SK-N-SH (cell line): ENCODE measurements around the gene CDK14. TPM values are rescaled to one million over a fixed set of nuclear protein-coding genes. Genes with fewer than 3 reads are reported as not detected.

Experiments
- CTCF ChIA-PET: fragments of 300-600, 350-600 bp; formaldehyde crosslinking; extraction: SDS; loops from one replicate; lab custom pipeline; 2021; lab: Yijun Ruan, JAX
- POLR2A ChIA-PET: fragments of 350-600 bp; sonication (Branson Sonifier 250); formaldehyde crosslinking; extraction: SDS; loops from one replicate; lab custom pipeline; 2020; ENCODE audit warnings: antibody characterized with exemption, inconsistent platforms; lab: Yijun Ruan, JAX
- DNase-seq: peaks from one replicate; pipeline ENCODE4 v3.0.0; 2012
- H2AFZ ChIP-seq: fragments of 200-600 bp; sonication (generic); 2 replicates; pipeline ENCODE4 v1.8.1; 2016; ENCODE audit warnings: antibody characterized with exemption, mild to moderate bottlenecking, low read depth
- H3F3A ChIP-seq: fragments of 200-600 bp; sonication (generic); replicated peaks from 2 replicates; pipeline ENCODE3; 2016; ENCODE audit warnings: antibody characterized with exemption, mild to moderate bottlenecking; ENCODE audit not compliant: insufficient read depth
- H3K27ac ChIP-seq, 2 experiments: fragments of 200-500 bp in 1 of 2; fragments of 200-600 bp in 1 of 2; sonication (Bioruptor generic) in 1 of 2; sonication (generic), shearing (Covaris generic) in 1 of 2; 2 replicates each; pipeline versions ENCODE4 v1.5.1 to v1.6.1; 2014 to 2016; ENCODE audit warnings: low read depth in 2 of 2, inconsistent platforms in 1 of 2, low read length in 1 of 2, mild to moderate bottlenecking in 1 of 2, mixed read lengths in 1 of 2
- H3K27me3 ChIP-seq: fragments of 200-600 bp; sonication (generic), shearing (Covaris generic); 2 replicates; pipeline ENCODE4 v1.6.1; 2016; ENCODE audit warnings: mixed run types; ENCODE audit not compliant: insufficient read depth
- H3K36me3 ChIP-seq, 2 experiments: fragments of 200-500 bp in 1 of 2; fragments of 200-600 bp in 1 of 2; sonication (Bioruptor generic) in 1 of 2; sonication (generic) in 1 of 2; replicated peaks in 1 of 2; 2 replicates each; pipeline versions ENCODE3 to v1.5.1; 2014 to 2016; ENCODE audit warnings: low read length in 1 of 2, mild to moderate bottlenecking in 1 of 2; ENCODE audit not compliant: insufficient read depth in 2 of 2, control insufficient read depth in 1 of 2
- H3K4me1 ChIP-seq, 2 experiments: fragments of 200-500 bp in 1 of 2; fragments of 200-600 bp in 1 of 2; sonication (Bioruptor generic) in 1 of 2; sonication (generic), shearing (Covaris generic) in 1 of 2; 2 replicates each; pipeline versions ENCODE4 v1.5.1 to v1.6.1; 2014 to 2016; ENCODE audit warnings: low read depth in 1 of 2, low read length in 1 of 2, mixed run types in 1 of 2; ENCODE audit not compliant: insufficient read depth in 2 of 2, control insufficient read depth in 1 of 2
- H3K4me2 ChIP-seq: fragments of 200-600 bp; sonication (generic), shearing (Covaris generic); 2 replicates; pipeline ENCODE4 v1.6.1; 2017; ENCODE audit warnings: mixed run types
- H3K4me3 ChIP-seq, 2 experiments: fragments of 200-500 bp in 1 of 2; fragments of 200-600 bp in 1 of 2; sonication (Bioruptor generic) in 1 of 2; sonication (generic), shearing (Covaris generic) in 1 of 2; 2 replicates each; pipeline versions ENCODE4 v1.5.1 to v1.8.1; 2014 to 2016; ENCODE audit warnings: low read depth in 2 of 2, inconsistent platforms in 1 of 2, low read length in 1 of 2, mild to moderate bottlenecking in 1 of 2, mixed read lengths in 1 of 2, moderate library complexity in 1 of 2
- H3K79me2 ChIP-seq: fragments of 200-600 bp; sonication (generic); 2 replicates; pipeline ENCODE4 v1.8.1; 2017; ENCODE audit warnings: mild to moderate bottlenecking; ENCODE audit not compliant: insufficient read depth
- H3K9ac ChIP-seq: fragments of 200-600 bp; sonication (generic); 2 replicates; pipeline ENCODE4 v1.6.1; 2017; ENCODE audit warnings: mixed run types
- H3K9me2 ChIP-seq: fragments of 200-600 bp; sonication (generic); 2 replicates; pipeline ENCODE4 v1.6.1; 2017; ENCODE audit warnings: mixed run types
- H3K9me3 ChIP-seq: fragments of 200-600 bp; sonication (generic); 2 replicates; pipeline ENCODE4 v1.6.1; 2017; ENCODE audit warnings: mixed run types, mild to moderate bottlenecking, moderate library complexity
- H4K20me1 ChIP-seq: fragments of 200-600 bp; sonication (generic); 2 replicates; pipeline ENCODE4 v1.6.1; 2017; ENCODE audit warnings: mild to moderate bottlenecking, mixed run types; ENCODE audit not compliant: insufficient read depth
- CHD2 ChIP-seq: fragments of 150-350 bp; IDR thresholded peaks from 2 replicates; pipeline ENCODE4 v1.6.1; 2018; ENCODE audit warnings: low read length; ENCODE audit not compliant: partially characterized antibody
- CTCF ChIP-seq: fragments of 200-600 bp; sonication (generic); IDR thresholded peaks from 2 replicates; pipeline ENCODE4 v1.6.1; 2017; ENCODE audit warnings: antibody characterized with exemption, mild to moderate bottlenecking, moderate library complexity
- ELF1 ChIP-seq: IDR thresholded peaks from 2 replicates; pipeline ENCODE4 v1.4.0; 2012
- EP300 ChIP-seq, 2 experiments: IDR thresholded peaks; 2 replicates each; pipeline versions ENCODE4 v1.4.0 to v1.6.1; 2012; ENCODE audit warnings: borderline replicate concordance in 1 of 2, low read depth in 1 of 2, low read length in 1 of 2
- FOSL2 ChIP-seq: IDR thresholded peaks from 2 replicates; pipeline ENCODE4 v1.4.0; 2012; ENCODE audit warnings: low read depth, mild to moderate bottlenecking, moderate library complexity, borderline replicate concordance
- FOXJ3 ChIP-seq: sonication (generic); formaldehyde crosslinking; IDR thresholded peaks from 2 replicates; pipeline ENCODE4 v1.5.1; 2020; ENCODE audit warnings: mild to moderate bottlenecking, missing genetic modification reagents
- FOXM1 ChIP-seq: IDR thresholded peaks from 2 replicates; pipeline ENCODE4 v1.4.0; 2012; ENCODE audit warnings: low read depth, mild to moderate bottlenecking
- GABPA ChIP-seq: IDR thresholded peaks from 2 replicates; pipeline ENCODE4 v1.4.0; 2012; ENCODE audit warnings: low read depth, mild to moderate bottlenecking
- GATA2 ChIP-seq: sonication (generic); formaldehyde crosslinking; IDR thresholded peaks from 2 replicates; pipeline ENCODE4 v1.5.0; 2020; ENCODE audit warnings: mild to moderate bottlenecking, missing genetic modification reagents
- MXI1 ChIP-seq: IDR thresholded peaks from 2 replicates; pipeline ENCODE4 v1.6.1; 2012; ENCODE audit warnings: mild to moderate bottlenecking, low read depth, low read length, improper control_type of control experiment
- NFIC ChIP-seq: IDR thresholded peaks from 2 replicates; pipeline ENCODE4 v1.4.0; 2012; ENCODE audit warnings: borderline replicate concordance
- NRF1 ChIP-seq: IDR thresholded peaks from 2 replicates; pipeline ENCODE4 v1.6.1; 2012; ENCODE audit warnings: low read depth, mild to moderate bottlenecking, low read length
- PBX3 ChIP-seq: IDR thresholded peaks from 2 replicates; pipeline ENCODE4; 2012
- RAD21 ChIP-seq: IDR thresholded peaks from 2 replicates; pipeline ENCODE4 v1.6.1; 2012; ENCODE audit warnings: mild to moderate bottlenecking, low read length
- RCOR1 ChIP-seq: fragments of 150-350 bp; IDR thresholded peaks from 2 replicates; pipeline ENCODE4 v1.6.1; 2017; ENCODE audit warnings: antibody characterized with exemption, low read length
- SIN3A ChIP-seq: IDR thresholded peaks from 2 replicates; pipeline ENCODE4 v1.6.1; 2012; ENCODE audit warnings: low read depth, mild to moderate bottlenecking, low read length, moderate library complexity, borderline replicate concordance
- SMC3 ChIP-seq: IDR thresholded peaks from 2 replicates; pipeline ENCODE4 v1.6.1; 2012; ENCODE audit warnings: low read depth, low read length, improper control_type of control experiment
- TCF12 ChIP-seq: IDR thresholded peaks from 2 replicates; pipeline ENCODE4 v1.4.0; 2012
- TEAD4 ChIP-seq: IDR thresholded peaks from 2 replicates; pipeline ENCODE4 v1.4.0; 2012; ENCODE audit warnings: mild to moderate bottlenecking, borderline replicate concordance; ENCODE audit not compliant: insufficient read depth
- USF1 ChIP-seq: IDR thresholded peaks from 2 replicates; pipeline ENCODE4 v1.4.0; 2012; ENCODE audit warnings: low read depth, borderline replicate concordance
- WGBS: methylation state at CpG from one replicate; pipeline ENCODE4 v1.1.6; 2017; ENCODE audit warnings: low lambda C conversion rate; 5-methylcytosine and 5-hydroxymethylcytosine counted together
- polyA plus RNA-seq, 3 experiments: library from polyadenylated mRNA; depleted of rRNA; stranded (reverse); fragments of >200 nt; gene quantifications; 2 replicates each; pipeline ENCODE4 v1.2.3, GENCODE V29; 2012
- TF ChIP-seq, protein P1 (sequence below): fragments of 150-350 bp; IDR thresholded peaks from 2 replicates; pipeline ENCODE4 v1.6.1; 2016; ENCODE audit warnings: mild to moderate bottlenecking, low read depth, low read length

Gene CDK14
- polyA plus RNA-seq, 1 of the 3 experiments (the other 2 are of a cell fraction): 13.9 TPM

GRCh38 chr7:91083855-91084644, 487.9 kb downstream of the CDK14 start:
- H3K36me3 ChIP-seq: peaks cover 3 to 27% of the 10 kb centered on the region in 2 experiments
- no peak overlapping the region for H3K4me2 ChIP-seq
- no peaks in the 10 kb centered on the region for H4K20me1 ChIP-seq
- H3K9me2 ChIP-seq: no peaks in the 10 kb centered on the region
- no peak overlapping the region for H3K9ac ChIP-seq
- H3K79me2 ChIP-seq: no peaks in the 10 kb centered on the region
- DNase-seq: peak; percentile 67
- H3K27me3 ChIP-seq: no peaks in the 10 kb centered on the region
- whole genome bisulfite sequencing: 67% methylated on average over 3 of the region's 3 CpGs
- H2AFZ ChIP-seq: no peak overlapping the region
- H3K27ac ChIP-seq: peak overlapping the region in 1 of 2 experiments; percentile 95; a peak in 2 of 4 replicates
- no peak for TF ChIP-seq TEAD4
- TF ChIP-seq MXI1: peak; percentile 83
- peak in 1 of 2 experiments; percentile 28; a peak in 1 of 4 replicates for TF ChIP-seq EP300 (IDR thresholded peaks at IDR 0.05; ENCODE audit: borderline replicate concordance in 1 of 2, low read depth in 1 of 2, low read length in 1 of 2)
- peak; percentile 38 for TF ChIP-seq RAD21
- peak; percentile 38; the same call in 1 of the 2 replicates for TF ChIP-seq SMC3
- peak; percentile 31; the same call in 1 of the 2 replicates for TF ChIP-seq NFIC
- TF ChIP-seq GATA2: peak; percentile 79; the same call in 1 of the 2 replicates
- TF ChIP-seq RCOR1: peak; percentile 77
- TF ChIP-seq FOXM1: no peak
- TF ChIP-seq CHD2: peak; percentile 68
- ChIA-PET CTCF (interaction anchor here (0.6 to 4.0 kb wide), 36 partner anchors 10 to 793 kb away, joined by 3 to 37 read pairs (median 5); no protein-coding TSS in a partner anchor), POLR2A (no interaction called here)
- peaks cover 22% of the 10 kb centered on the region for H3F3A ChIP-seq
- H3K4me1 ChIP-seq: peaks cover 23 to 50% of the 10 kb centered on the region in 2 experiments
- no peak overlapping the region for H3K4me3 ChIP-seq
- H3K9me3 ChIP-seq: no peaks in the 10 kb centered on the region

DNA sequence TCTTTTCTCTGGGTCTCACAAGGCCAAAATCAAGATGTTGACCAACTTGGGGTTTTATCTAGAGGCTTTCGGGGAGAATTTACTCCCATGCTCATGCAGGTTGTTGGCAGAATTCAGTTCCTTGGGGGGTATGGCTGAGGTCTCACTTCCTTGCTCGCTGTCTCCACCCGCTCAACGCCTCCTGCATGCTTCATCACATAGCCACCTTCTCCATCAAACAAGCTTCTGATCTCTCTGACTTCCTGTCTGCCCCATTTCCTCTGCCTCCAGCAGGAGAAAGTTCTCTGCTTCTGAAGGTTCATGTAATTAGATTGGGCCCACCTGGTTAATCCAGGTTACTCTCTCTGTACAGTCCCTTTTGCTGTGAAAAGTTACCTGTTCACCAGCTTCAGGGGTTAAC, 489.1 kb downstream of the CDK14 start:
- ChIA-PET CTCF (interaction anchor here (1.0 to 4.0 kb wide), 7 partner anchors 51 to 782 kb away, joined by 3 to 37 read pairs (median 6); no protein-coding TSS in a partner anchor), POLR2A (no interaction called here)
- no peak for TF ChIP-seq RCOR1
- no peak for TF ChIP-seq FOXJ3 (CRISPR knock-in tag)
- no peak for TF ChIP-seq USF1
- TF ChIP-seq PBX3: no peak
- no peak for TF ChIP-seq TCF12
- TF ChIP-seq SMC3: no peak
- no peak for TF ChIP-seq CTCF
- TF ChIP-seq NRF1: no peak
- TF ChIP-seq, protein P1, sequence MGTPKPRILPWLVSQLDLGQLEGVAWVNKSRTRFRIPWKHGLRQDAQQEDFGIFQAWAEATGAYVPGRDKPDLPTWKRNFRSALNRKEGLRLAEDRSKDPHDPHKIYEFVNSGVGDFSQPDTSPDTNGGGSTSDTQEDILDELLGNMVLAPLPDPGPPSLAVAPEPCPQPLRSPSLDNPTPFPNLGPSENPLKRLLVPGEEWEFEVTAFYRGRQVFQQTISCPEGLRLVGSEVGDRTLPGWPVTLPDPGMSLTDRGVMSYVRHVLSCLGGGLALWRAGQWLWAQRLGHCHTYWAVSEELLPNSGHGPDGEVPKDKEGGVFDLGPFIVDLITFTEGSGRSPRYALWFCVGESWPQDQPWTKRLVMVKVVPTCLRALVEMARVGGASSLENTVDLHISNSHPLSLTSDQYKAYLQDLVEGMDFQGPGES: no peak
- TF ChIP-seq GABPA: no peak
- TF ChIP-seq FOXM1: no peak
- TF ChIP-seq ELF1: no peak
- no peak for TF ChIP-seq SIN3A
- TF ChIP-seq FOSL2: no peak
- DNase-seq: no peak
- Histone ChIP-seq H3K9me3 (no peaks in the 10 kb centered on the region), H3F3A (peaks cover 18% of the 10 kb centered on the region), H3K9me2 (no peaks in the 10 kb centered on the region), H3K79me2 (no peaks in the 10 kb centered on the region), H3K4me2 (no peak overlapping the region), H3K36me3 (peaks cover 3 to 22% of the 10 kb centered on the region in 2 experiments), H3K27ac (peak overlapping the region in 1 of 2 experiments; percentile 95; a peak in 2 of 4 replicates), H3K27me3 (no peaks in the 10 kb centered on the region), H3K4me1 (peaks cover 23 to 40% of the 10 kb centered on the region in 2 experiments), H3K9ac (no peak overlapping the region), H4K20me1 (no peaks in the 10 kb centered on the region), H2AFZ (no peak overlapping the region), H3K4me3 (no peak overlapping the region)
- 72% methylated on average over 4 of the region's 4 CpGs for WGBS
